ENCODE measurements around the gene ERCC6L2. TPM values are rescaled to one million over a fixed set of nuclear protein-coding genes. Genes with fewer than 3 reads are reported as not detected.

Gene ERCC6L2
- total RNA-seq, 2 donors from 2014 or later = 38.6 to 43.4 TPM

GRCh38 chr9:95938724-95939123 is 63.2 kb downstream of the ERCC6L2 start:
- Histone ChIP-seq H3K36me3 (peaks cover 52% of the 10 kb centered on the region), H3K9me3 (no peaks in the 10 kb centered on the region), H3K27ac (no peak overlapping the region), H3K4me1 (no peaks in the 10 kb centered on the region), H3K27me3 (no peaks in the 10 kb centered on the region), H3K4me3 (no peak overlapping the region)
- DNase-seq (ENCODE audit: low spot score) = no peak
- peak in 1 of 2 donors; percentile 19 for TF ChIP-seq CTCF (IDR thresholded peaks at IDR 0.05)

- peaks cover 52% of the 10 kb centered on the region for H3K36me3 ChIP-seq
- H3K9me3 ChIP-seq = no peaks in the 10 kb centered on the region
These were observed 64.0 kb downstream of the ERCC6L2 start for GRCh38 chr9:95939472-95939871.

GRCh38 chr9:95940265-95940664 is 64.8 kb downstream of the ERCC6L2 start:
- no peak overlapping the region for H3K27ac ChIP-seq
- TF ChIP-seq CTCF (IDR thresholded peaks at IDR 0.05) = no peak
- H3K9me3 ChIP-seq = no peaks in the 10 kb centered on the region
- no peaks in the 10 kb centered on the region for H3K4me1 ChIP-seq
- no peak for DNase-seq (ENCODE audit: low spot score)
- no peaks in the 10 kb centered on the region for H3K27me3 ChIP-seq
- H3K36me3 ChIP-seq = peaks cover 47% of the 10 kb centered on the region
- H3K4me3 ChIP-seq = no peak overlapping the region

More at GRCh38 chr9:95939472-95939871, 64.0 kb downstream of the ERCC6L2 start:
- Histone ChIP-seq H3K27me3 (no peaks in the 10 kb centered on the region), H3K4me3 (no peak overlapping the region), H3K27ac (no peak overlapping the region), H3K4me1 (no peaks in the 10 kb centered on the region)
- no peak for DNase-seq (ENCODE audit: low spot score)
- no peak for TF ChIP-seq CTCF (IDR thresholded peaks at IDR 0.05)

GRCh38 chr9:95942016-95942415 is 66.5 kb downstream of the ERCC6L2 start:
- Histone ChIP-seq H3K4me1 (no peaks in the 10 kb centered on the region), H3K27ac (no peak overlapping the region), H3K9me3 (no peaks in the 10 kb centered on the region), H3K36me3 (peaks cover 41% of the 10 kb centered on the region), H3K4me3 (no peak overlapping the region), H3K27me3 (no peaks in the 10 kb centered on the region)
- DNase-seq (ENCODE audit: low spot score) = no peak
- no peak for TF ChIP-seq CTCF (IDR thresholded peaks at IDR 0.05)

- Histone ChIP-seq H3K27ac (no peak overlapping the region), H3K4me3 (no peak overlapping the region), H3K36me3 (peaks cover 32% of the 10 kb centered on the region), H3K27me3 (no peaks in the 10 kb centered on the region), H3K4me1 (no peaks in the 10 kb centered on the region), H3K9me3 (peaks cover 0 to 5% of the 10 kb centered on the region in 2 donors)
- no peak for DNase-seq (ENCODE audit: low spot score)
- TF ChIP-seq CTCF (IDR thresholded peaks at IDR 0.05) = no peak
These were observed 71.6 kb downstream of the ERCC6L2 start for GRCh38 chr9:95947118-95947517.

- no peak for TF ChIP-seq CTCF (IDR thresholded peaks at IDR 0.05)
- DNase-seq (ENCODE audit: low spot score) = no peak
- no peaks in the 10 kb centered on the region for H3K27me3 ChIP-seq
- H3K9me3 ChIP-seq = peaks cover 0 to 3% of the 10 kb centered on the region in 2 donors
- peaks cover 21% of the 10 kb centered on the region for H3K36me3 ChIP-seq
- H3K4me1 ChIP-seq = no peaks in the 10 kb centered on the region
- H3K27ac ChIP-seq = no peak overlapping the region
- no peak overlapping the region for H3K4me3 ChIP-seq
These were observed 77.0 kb downstream of the ERCC6L2 start for GRCh38 chr9:95952471-95952870.

Measured in right atrium auricular region (tissue), 2 donors.